H9 (cell line): ENCODE measurements around the gene PAGE2. TPM values are rescaled to one million over a fixed set of nuclear protein-coding genes. Genes with fewer than 3 reads are reported as not detected.

Experiments
- DNase-seq: peaks from one replicate; pipeline ENCODE4 v3.0.0-alpha.2; 2017
- H2AFZ ChIP-seq: one replicate; pipeline ENCODE4 v1.6.1; 2013; ENCODE audit warnings: mild to moderate bottlenecking, low read length, control low read depth, moderate library complexity
- H2AK5ac ChIP-seq: 2 replicates; pipeline ENCODE4 v1.6.1; 2013; ENCODE audit warnings: low read length, control low read depth, mixed read lengths; ENCODE audit not compliant: insufficient read length
- H2BK120ac ChIP-seq: one replicate; pipeline ENCODE4 v1.6.1; 2013; ENCODE audit warnings: low read depth, mild to moderate bottlenecking, low read length, control low read depth, inconsistent platforms; ENCODE audit not compliant: poor library complexity, severe bottlenecking
- H2BK12ac ChIP-seq: 2 replicates; pipeline ENCODE4 v1.6.1; 2013; ENCODE audit warnings: low read length, control low read depth, mixed read lengths, low read depth; ENCODE audit not compliant: insufficient read length
- H2BK15ac ChIP-seq: 2 replicates; pipeline ENCODE4 v1.6.1; 2013; ENCODE audit warnings: low read depth, low read length, control low read depth
- H2BK20ac ChIP-seq: one replicate; pipeline ENCODE4 v1.6.1; 2013; ENCODE audit warnings: low read depth, mild to moderate bottlenecking, low read length, control low read depth, inconsistent platforms; ENCODE audit not compliant: poor library complexity, severe bottlenecking
- H2BK5ac ChIP-seq: 2 replicates; pipeline ENCODE4 v1.6.1; 2013; ENCODE audit warnings: low read length, control low read depth, mixed read lengths; ENCODE audit not compliant: insufficient read length
- H3K14ac ChIP-seq: 2 replicates; pipeline ENCODE4 v1.6.1; 2013; ENCODE audit warnings: low read length, control low read depth; ENCODE audit not compliant: insufficient read depth
- H3K18ac ChIP-seq: 2 replicates; pipeline ENCODE4 v1.6.1; 2013; ENCODE audit warnings: low read depth, mild to moderate bottlenecking, mixed read lengths, low read length, control low read depth; ENCODE audit not compliant: insufficient read length
- H3K23ac ChIP-seq: 2 replicates; pipeline ENCODE4 v1.6.1; 2013; ENCODE audit warnings: low read length, control low read depth, mixed read lengths, low read depth; ENCODE audit not compliant: insufficient read length
- H3K23me2 ChIP-seq: 2 replicates; pipeline ENCODE4 v1.6.1; 2013; ENCODE audit warnings: low read depth, mild to moderate bottlenecking, mixed read lengths, low read length, control low read depth; ENCODE audit not compliant: insufficient read length, poor library complexity, severe bottlenecking
- H3K27ac ChIP-seq: 2 replicates; pipeline ENCODE4 v1.5.1; 2013; ENCODE audit warnings: low read length, control low read depth, mixed read lengths, low read depth; ENCODE audit not compliant: insufficient read length
- H3K27me3 ChIP-seq: 2 replicates; pipeline ENCODE4 v1.6.1; 2013; ENCODE audit warnings: low read length, control low read depth, inconsistent platforms; ENCODE audit not compliant: insufficient read depth
- H3K4ac ChIP-seq: 2 replicates; pipeline ENCODE4 v1.6.1; 2013; ENCODE audit warnings: low read depth, mild to moderate bottlenecking, control low read depth, inconsistent platforms, low read length, moderate library complexity
- H3K4me1 ChIP-seq: 2 replicates; pipeline ENCODE4 v1.6.1; 2013; ENCODE audit warnings: low read length, control low read depth, inconsistent platforms; ENCODE audit not compliant: insufficient read depth
- H3K4me2 ChIP-seq: 2 replicates; pipeline ENCODE4 v1.6.1; 2013; ENCODE audit warnings: low read length, control low read depth, mixed read lengths; ENCODE audit not compliant: insufficient read length, insufficient read depth
- H3K56ac ChIP-seq: 2 replicates; pipeline ENCODE4 v1.6.1; 2013; ENCODE audit warnings: low read depth, mild to moderate bottlenecking, mixed read lengths, low read length, control low read depth; ENCODE audit not compliant: insufficient read length
- H3K79me1 ChIP-seq: 2 replicates; pipeline ENCODE4 v1.6.1; 2013; ENCODE audit warnings: low read depth, mild to moderate bottlenecking, moderate library complexity, low read length, control low read depth, inconsistent platforms; ENCODE audit not compliant: insufficient read depth, poor library complexity, severe bottlenecking
- H3K79me2 ChIP-seq: 2 replicates; pipeline ENCODE4 v1.6.1; 2013; ENCODE audit warnings: low read length, control low read depth, inconsistent platforms; ENCODE audit not compliant: insufficient read depth
- H3K9ac ChIP-seq: 2 replicates; pipeline ENCODE4 v1.6.1; 2013; ENCODE audit warnings: low read length, control low read depth, mixed read lengths; ENCODE audit not compliant: insufficient read length; ENCODE audit errors: extremely low read depth
- H3K9me3 ChIP-seq: one replicate; pipeline ENCODE4 v1.6.1; 2013; ENCODE audit warnings: low read depth, low read length, inconsistent platforms; ENCODE audit not compliant: control insufficient read depth
- H3T11ph ChIP-seq: one replicate; pipeline ENCODE4 v1.6.1; 2013; ENCODE audit warnings: mild to moderate bottlenecking, low read length, control low read depth, inconsistent platforms
- H4K20me1 ChIP-seq: one replicate; pipeline ENCODE4 v1.6.1; 2013; ENCODE audit not compliant: control insufficient read depth, insufficient read length, insufficient read depth
- H4K5ac ChIP-seq: 2 replicates; pipeline ENCODE4 v1.6.1; 2013; ENCODE audit warnings: low read depth, mild to moderate bottlenecking, mixed read lengths, low read length, control low read depth; ENCODE audit not compliant: insufficient read length
- H4K8ac ChIP-seq: replicated peaks from 2 replicates; pipeline ENCODE4 v1.6.1; 2013; ENCODE audit warnings: low read length, control low read depth, mixed read lengths, low read depth; ENCODE audit not compliant: insufficient read length
- H4K91ac ChIP-seq: 2 replicates; pipeline ENCODE4 v1.6.1; 2013; ENCODE audit warnings: low read depth, mild to moderate bottlenecking, moderate library complexity, mixed read lengths, low read length, control low read depth; ENCODE audit not compliant: insufficient read length
- H3K27ac Mint-ChIP-seq, 3 experiments: 2 replicates in 2 of 3; 3 replicates in 1 of 3; pipeline ENCODE4 v1.8.0; 2020 to 2021; ENCODE audit warnings: mixed read lengths in 3 of 3, mild to moderate bottlenecking in 1 of 3, moderate library complexity in 1 of 3
- H3K27me3 Mint-ChIP-seq: 2 replicates; pipeline ENCODE4 v1.8.0; 2021; ENCODE audit warnings: low read depth, mild to moderate bottlenecking, moderate library complexity, mixed read lengths
- H3K36me3 Mint-ChIP-seq, 3 experiments: 2 replicates in 2 of 3; 3 replicates in 1 of 3; pipeline ENCODE4 v1.8.0; 2020 to 2021; ENCODE audit warnings: low read depth in 3 of 3, mixed read lengths in 3 of 3; ENCODE audit not compliant: insufficient read depth in 1 of 3
- H3K4me1 Mint-ChIP-seq, 2 experiments: 2 replicates each; pipeline ENCODE4 v1.8.0; 2020; ENCODE audit warnings: mixed read lengths in 2 of 2
- H3K4me3 Mint-ChIP-seq, 2 experiments: 2 replicates in 1 of 2; 3 replicates in 1 of 2; pipeline ENCODE4 v1.8.0; 2020 to 2021; ENCODE audit warnings: mild to moderate bottlenecking in 2 of 2, mixed read lengths in 2 of 2, moderate library complexity in 1 of 2
- H3K9me3 Mint-ChIP-seq, 2 experiments: 2 replicates in 1 of 2; 3 replicates in 1 of 2; pipeline ENCODE4 v1.8.0; 2020; ENCODE audit warnings: mild to moderate bottlenecking in 2 of 2, mixed read lengths in 2 of 2, moderate library complexity in 1 of 2
- CTCF ChIP-seq: fragments of 200-600 bp; sonication (generic); conservative IDR thresholded peaks from 3 replicates; pipeline ENCODE4 v1.8.0; 2021; ENCODE audit warnings: antibody characterized with exemption, mild to moderate bottlenecking
- WGBS: extraction: QIAGEN DNeasy Blood & Tissue Kit; methylation state at CpG from one replicate; pipeline ENCODE4 v1.1.7; 2013; ENCODE audit warnings: missing lambda C conversion rate, low lambda C conversion rate, mixed read lengths; ENCODE audit not compliant: insufficient read length; ENCODE audit errors: extremely low coverage; 5-methylcytosine and 5-hydroxymethylcytosine counted together
- total RNA-seq: library from RNA; stranded (reverse); gene quantifications from 2 replicates; pipeline ENCODE4 v1.2.1, GENCODE V29; 2021

PAGE2 gene
- total RNA-seq, 1 experiment from 2014 or later, result not detected

GRCh38 chrX:55119712-55120111, 30.9 kb downstream of the PAGE2 start:
- H3K4me3 Mint-ChIP-seq, result no peak overlapping the region
- Histone ChIP-seq H3K9ac (no peak overlapping the region), H3K27me3 (no peaks in the 10 kb centered on the region), H3K27ac (no peak overlapping the region), H3K14ac (no peak overlapping the region), H3K79me1 (no peaks in the 10 kb centered on the region), H2BK120ac (no peak overlapping the region), H4K5ac (no peak overlapping the region), H3K9me3 (peaks cover 62% of the 10 kb centered on the region), H3T11ph (no peak overlapping the region), H2BK15ac (no peak overlapping the region), H2AK5ac (no peak overlapping the region), H4K8ac (no peak overlapping the region), H4K91ac (no peak overlapping the region), H3K56ac (no peak overlapping the region), H3K79me2 (no peaks in the 10 kb centered on the region), H4K20me1 (no peaks in the 10 kb centered on the region), H2BK20ac (no peak overlapping the region), H2BK12ac (no peak overlapping the region), H3K4me2 (no peak overlapping the region), H2BK5ac (no peak overlapping the region), H3K23me2 (no peaks in the 10 kb centered on the region), H3K23ac (no peak overlapping the region), H3K18ac (no peak overlapping the region), H3K4ac (no peak overlapping the region), H2AFZ (no peak overlapping the region), H3K4me1 (no peaks in the 10 kb centered on the region)
- H3K4me1 Mint-ChIP-seq, result no peaks in the 10 kb centered on the region
- no peak overlapping the region for H3K27ac Mint-ChIP-seq
- DNase-seq, result no peak
- TF ChIP-seq CTCF, result no peak
- no CpG with 5 or more reads among the region's 1 CpG for WGBS
- no peaks in the 10 kb centered on the region; a peak in 2 of 7 replicates for H3K36me3 Mint-ChIP-seq
- H3K9me3 Mint-ChIP-seq, result peaks cover 79 to 88% of the 10 kb centered on the region in 2 experiments
- peaks cover 13% of the 10 kb centered on the region for H3K27me3 Mint-ChIP-seq
